Right forelimb (tissue), 1 donor: Measurements from ENCODE around the gene CANT1.
"Not testable (repeated sequence)": the region's sequence is repeated elsewhere in the genome, so short reads cannot be mapped to it uniquely, and the experiment has no call there.

Source experiments
- DNase-seq: peaks from one replicate; pipeline ENCODE4 v3.0.0-alpha.2; 2018

Gene CANT1

DNA sequence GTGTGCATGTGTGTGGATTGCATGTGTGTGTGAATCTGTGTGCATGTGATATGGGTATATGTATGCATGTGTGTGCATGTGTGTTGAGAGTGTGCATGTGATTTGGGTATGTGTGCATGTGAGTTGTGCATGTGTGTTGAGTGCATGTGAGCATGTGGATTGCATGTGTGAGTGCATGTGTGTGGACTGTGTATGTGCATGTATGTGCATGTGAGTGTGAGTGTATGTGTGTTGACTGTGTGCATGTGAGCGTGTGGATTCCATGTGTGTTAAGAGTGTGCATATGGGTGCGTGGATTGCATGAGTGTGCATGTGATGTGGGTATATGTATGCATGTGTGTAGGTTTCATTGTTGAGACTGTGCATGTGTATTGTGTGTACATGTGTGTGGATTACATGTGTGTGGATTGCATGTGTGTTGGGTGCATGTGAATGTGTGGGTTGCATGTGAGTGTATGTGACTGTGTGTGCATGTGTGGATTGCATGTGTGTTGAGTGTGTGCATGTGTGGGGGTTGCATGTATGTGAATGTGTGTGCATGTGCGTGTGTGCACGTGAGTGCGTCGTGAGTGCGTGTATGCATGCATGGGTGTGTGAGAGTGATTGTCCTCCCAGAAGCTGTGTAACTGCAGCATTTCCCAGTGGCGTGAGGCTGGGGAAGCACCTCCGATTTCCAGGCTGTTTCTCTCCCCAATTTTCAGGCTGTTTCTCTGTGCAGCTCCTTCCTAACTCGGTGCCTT lies 33.8 kb upstream of the CANT1 start:
- no peak for DNase-seq

DNA sequence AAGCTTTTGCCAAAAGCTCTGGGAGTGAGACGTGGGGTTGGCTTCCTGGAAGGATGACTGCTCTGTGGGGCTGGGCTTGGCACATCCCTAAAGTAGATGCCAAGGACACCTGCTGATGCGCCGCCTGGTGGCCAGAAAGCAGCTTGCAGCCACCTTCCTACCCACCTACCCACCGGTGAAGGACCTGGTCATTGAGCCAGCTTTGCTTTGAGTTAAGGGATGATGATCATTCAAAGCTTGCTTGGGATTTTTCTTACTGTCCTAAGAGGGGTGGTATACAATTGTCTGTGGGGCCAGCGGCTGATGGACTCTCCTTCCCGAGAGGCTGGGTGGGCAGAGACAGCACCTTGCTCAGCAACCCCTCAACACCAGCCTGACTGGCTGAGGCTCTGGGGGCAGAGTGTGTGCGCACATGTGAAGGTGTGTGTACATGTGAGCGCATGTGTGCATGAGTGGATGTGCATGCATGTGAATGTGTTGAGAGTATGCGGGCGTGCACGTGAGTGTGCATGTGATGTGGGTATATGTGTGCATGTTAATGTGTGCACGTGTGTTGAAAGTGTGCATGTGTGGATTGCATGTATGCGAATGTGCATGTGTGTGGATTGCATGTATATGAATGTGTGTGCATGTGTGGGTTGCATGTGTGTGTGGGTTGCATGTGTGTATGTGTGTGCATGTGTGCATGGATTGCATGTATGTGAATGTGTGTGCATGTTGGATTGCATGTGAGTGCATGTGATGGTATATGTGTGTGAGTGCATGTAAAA lies 33.0 kb upstream of the CANT1 start:
- no peak for DNase-seq

DNA sequence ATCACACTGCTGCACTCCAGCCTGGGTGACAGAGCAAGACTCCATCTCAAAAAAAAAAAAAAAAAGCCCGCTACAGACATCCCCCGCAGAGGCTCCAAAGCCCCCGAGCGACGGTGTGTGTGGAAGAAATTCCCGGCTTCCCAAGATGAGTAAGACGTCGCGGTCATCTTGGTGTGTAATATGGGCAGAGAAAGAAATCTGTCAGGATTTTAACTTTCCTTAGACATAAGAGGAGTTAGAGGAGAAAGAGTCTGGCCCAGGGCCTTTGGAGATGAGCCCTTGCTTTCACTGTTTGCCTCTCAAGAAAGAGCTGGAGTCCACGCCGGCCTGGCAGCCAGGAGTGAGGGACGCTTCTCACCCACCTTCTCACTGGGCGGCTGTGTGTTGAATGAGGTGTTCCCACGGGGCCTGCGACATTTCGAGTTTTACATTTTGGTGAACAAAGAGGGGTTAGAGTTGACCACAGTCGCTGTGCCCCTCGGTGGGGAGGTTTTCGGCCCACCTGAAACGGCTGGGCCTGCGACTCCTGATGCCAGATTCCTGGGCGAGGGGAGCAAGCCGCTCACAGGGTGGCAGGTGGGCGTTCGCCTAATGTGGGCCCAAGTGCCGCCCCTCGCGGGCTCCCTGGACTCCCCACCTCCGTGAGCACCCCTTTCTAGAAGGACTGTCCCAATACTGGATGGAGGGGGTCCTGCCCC lies 32.3 kb upstream of the CANT1 start:
- no peak for DNase-seq

DNA sequence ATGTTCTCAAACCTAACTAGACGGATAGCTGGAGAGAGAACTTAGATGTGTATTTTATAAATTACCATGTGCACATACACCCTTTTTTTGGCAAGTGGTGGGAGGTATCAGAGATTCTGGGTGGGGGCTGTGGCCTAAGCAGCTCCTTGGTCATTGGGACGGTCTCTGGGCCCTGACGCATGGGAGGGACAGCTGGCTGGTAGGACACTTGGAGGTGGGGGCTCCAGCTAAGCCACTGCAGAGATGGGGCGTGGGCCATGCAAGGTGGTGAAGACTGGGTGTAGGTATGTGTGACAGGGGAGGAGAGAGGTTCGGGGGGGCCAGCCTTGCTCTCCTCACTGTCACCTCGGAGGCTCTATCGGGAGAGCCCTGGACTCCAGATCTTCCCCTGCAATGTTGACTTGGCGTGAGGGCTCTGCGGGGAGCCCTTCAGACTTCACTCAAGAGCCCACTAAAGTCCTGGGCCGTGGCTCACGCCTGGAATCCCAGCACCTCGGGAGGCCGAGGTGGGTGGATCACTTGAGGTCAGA lies 31.5 kb upstream of the CANT1 start:
- no peak for DNase-seq

DNA sequence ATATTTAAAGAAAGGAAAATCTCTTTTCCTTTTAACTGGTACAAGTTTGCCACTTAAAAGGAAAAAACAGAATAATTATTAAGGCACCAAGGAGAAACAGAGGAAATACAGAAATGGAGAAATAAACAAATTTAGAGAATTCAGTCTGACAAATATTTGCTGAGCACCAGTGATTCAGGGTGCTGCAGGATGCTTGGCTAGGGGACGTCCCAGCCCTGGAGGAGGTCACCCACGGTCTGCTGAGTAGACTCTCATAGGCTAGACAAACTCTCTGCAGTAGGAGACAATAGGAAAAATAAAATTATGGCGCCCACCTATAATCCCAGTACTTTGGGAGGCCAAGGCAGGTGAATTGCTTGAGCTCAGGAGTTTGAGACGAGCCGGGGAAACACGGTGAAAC lies 30.3 kb upstream of the CANT1 start:
- DNase-seq = no peak

DNA sequence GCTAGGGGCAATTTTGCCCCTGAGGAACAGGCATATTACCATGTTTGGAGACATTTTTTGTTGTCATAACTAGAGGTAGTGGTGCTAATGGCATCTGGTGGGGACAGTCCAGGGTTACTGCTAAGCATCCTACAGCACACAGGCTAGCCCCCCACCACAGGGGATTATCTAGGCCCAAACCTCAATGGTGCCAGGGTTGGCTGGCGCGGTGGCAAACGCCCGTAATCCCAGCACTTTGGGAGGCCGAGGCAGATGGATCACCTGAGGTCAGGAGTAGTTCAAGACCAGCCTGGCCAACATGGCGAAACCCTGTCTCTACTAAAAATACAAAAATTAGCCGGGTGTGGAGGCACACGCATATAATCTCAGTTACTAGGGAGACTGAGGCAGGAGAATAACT lies 29.6 kb upstream of the CANT1 start:
- no peak for DNase-seq

DNA sequence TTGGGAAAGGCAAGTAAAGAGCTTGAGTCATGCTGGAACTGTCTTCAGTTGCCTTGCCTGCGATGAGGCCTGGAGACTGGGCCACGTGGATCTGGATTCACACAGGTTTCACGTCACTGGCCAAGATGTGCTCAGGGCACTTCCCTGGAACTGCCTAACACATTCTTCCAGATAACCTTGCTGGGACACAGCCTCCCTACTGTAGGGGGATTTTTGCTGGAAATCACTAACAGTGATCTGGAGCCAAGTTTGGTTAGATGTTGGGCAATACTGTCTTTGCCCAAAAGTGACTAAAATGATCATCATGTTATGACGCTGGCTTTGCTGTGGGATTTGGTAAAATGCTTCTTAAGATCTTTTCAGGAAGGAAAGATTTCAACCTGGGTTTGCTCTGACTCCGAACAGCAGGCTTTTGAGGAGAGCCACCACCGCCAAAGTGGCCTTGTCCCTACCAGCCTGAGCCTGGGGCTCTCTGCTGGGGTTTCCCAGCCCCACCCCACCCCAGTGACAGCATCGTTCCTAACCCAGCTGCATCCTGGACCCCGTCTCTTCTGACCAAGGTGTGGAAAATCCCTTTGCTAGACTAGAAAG lies 29.1 kb upstream of the CANT1 start:
- no peak for DNase-seq

DNA sequence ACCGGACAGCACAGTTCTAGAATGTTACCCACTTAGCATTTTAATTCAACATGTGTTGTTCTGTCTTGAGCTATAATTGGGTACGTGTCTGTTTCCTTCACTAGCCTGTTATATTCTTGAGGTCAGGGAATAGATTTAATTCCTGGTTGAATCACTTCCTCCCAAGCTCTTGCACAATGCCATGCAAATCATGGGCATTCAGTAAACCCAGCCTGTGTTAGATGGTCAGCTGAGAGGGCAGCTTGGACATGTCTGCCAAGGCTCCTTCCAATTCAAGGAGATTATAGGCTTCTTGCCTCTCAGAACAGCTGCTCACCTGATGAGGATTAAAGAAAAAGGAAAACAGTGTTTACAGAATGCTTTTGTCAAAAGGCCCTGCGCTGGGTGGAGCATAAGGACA lies 27.0 kb upstream of the CANT1 start:
- DNase-seq = peak; percentile 12

DNA sequence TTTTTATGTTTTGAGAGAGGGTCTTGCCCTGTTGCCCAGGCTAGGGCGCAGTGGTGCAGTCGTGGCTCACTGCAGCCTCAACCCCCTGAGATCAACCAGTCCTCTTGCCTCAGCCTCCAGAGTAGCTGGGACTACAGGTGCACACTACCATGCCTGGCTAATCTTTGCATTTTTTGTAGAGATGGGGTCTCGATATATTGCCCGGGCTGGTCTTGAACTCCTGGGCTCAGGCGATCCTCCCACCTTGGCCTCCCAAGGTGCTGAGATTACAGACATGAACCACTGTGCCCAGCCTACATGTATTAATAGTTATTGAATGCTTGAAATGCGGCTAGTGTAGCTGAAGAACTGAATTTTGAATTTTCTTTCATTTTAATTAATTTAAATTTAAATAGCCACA lies 26.6 kb upstream of the CANT1 start:
- no peak for DNase-seq

DNA sequence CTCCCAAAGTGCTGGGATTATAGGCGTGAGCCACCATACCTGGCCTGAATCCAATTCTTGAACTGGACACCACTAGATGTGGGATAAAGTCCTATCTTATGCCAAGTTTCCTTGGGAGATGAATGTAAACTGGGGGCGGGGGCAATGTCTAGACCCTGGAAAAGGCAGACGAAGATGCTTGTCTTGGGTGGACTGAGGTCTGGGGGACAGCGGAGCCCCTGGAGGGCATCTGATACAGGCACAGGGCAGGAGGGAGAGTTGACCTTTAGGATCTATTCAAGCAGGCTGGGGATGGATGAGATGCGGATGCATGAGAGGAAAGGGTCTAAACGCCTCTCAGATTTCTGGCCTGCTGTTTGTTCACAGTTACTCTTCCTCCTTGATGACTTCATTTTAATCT lies 26.1 kb upstream of the CANT1 start:
- DNase-seq = peak; percentile 9

DNA sequence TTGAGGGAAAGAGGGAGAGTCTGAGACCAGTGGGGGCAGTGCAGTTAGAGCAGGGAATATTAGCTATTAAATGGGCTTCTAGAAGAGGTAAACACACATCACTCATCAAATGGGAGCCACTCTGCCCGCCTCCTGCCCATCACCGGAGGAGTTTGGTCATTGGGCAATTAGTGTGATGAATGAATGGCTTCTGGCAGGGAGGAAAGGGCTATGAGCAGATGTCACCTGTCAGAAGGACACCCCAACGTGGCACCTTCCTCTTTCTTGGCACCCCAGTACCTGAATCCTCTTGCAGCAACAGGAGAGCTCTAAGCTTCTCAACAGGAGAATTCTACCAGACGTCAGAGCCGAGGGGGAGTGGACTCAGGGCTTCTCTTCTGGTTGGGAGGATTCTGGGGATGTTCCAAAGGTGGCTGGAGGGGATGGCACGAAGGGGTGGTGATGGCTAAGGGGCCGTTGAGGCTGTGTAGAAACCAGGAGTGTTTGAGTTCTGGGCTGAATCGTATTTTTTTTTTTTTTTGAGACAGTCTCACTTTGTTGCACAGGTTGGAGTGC lies 25.4 kb upstream of the CANT1 start:
- DNase-seq = peak; percentile 30

DNA sequence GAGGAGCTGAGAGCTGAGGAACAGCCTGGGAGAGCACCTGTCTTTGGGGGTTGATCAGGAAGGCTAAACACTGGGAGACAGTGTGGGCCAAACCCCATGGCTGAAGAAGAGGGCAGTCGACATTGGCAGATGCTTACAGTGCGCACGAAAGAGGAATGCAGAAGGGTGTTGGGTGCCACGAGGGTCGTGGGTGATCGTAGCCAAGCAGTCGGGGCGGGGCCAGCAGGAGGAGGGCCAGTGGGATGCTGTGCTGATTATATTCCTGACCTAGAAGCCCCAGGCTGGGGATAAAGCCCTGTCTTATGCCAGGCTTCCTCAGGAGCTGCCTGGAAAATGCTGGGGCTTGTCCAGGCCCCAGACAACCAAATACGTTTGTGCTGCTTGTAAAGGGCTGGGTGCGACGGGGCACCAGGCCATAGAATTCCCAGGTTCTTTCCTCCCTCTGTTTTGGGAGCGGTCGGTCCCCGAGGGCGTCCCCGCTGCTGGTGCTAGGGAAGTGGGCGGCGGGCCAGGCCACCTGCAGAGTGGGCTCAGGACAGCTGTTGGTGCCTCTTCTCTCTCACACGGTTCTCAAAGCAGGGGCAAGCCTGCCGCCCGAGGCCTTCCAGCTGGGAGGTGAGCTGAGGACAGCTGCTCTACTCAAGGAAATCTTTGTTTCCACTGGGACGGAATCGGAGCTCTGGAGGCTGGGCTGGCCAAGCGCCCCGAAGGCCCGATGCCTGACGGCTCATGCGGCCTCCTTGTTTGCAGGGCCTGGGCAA lies 24.4 kb upstream of the CANT1 start:
- peak; percentile 73 for DNase-seq

DNA sequence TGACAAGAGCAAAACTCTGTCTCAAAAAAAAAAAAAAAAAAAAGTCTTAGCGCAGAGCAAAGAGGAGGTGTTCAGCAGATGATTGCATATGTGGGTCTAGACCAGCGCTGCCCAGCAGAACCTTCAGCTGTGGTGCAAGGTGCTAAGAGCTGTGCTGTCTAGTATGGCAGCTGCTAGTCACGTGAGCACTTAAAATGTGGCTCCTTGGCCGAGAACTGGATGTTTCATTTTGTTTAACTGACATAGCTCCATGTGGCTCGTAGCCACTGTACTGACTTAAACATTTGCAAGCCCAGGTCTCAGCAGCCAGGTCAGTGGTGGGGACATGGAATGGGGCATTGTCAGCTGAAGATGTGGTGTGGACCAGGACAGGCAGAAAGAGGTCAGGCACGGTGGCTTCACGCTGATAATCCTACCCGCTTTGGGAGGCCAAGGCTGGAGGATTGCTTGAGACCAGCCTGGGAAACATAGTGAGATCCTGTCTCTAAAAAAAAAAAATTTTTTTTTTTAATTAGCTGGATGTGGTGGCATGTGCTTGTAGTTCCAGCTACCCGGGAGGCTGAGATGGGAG lies 23.6 kb upstream of the CANT1 start:
- DNase-seq = peak; percentile 37

DNA sequence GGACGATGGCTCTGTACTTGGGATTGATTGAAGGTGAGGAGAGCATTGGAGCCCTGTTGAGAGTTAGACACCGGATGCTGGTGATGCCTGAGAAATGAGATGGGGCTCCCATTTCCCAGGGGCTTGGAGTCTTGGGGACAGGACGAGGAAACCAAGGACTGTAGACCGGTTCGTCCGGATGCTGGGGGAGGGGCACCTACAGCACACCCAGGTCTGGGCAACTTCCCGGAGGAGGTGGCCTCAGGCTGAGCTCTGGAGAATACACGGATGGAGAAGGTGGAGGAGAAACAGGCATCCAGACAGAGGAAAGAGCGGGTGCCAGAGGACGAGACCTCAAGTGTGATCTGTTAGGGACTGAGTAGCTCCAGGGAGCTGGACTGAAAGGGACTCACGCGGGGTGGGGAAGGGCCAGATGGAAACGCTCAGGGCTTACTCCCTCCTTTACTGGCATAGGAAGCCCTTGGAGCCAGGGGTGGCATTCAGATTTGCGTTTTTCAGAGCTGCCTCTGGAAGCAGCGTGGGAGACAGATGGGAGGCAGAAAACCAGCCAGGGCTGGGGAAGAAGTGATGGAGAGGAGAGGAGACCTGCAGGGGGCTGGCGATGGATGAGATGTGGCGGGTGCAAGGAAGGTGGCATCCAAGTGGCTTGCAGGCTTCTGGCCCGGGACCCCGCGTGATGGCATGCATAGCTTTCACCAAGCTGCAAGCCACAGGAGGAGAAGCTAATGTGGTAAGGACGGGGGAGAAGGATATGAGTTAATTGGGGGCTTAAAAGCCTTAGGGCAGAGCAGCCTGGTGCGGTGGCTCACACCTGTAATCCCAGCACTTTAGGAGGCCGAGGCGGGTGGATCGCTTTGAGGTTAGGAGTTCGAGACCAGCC lies 22.7 kb upstream of the CANT1 start:
- DNase-seq = peak; percentile 26

DNA sequence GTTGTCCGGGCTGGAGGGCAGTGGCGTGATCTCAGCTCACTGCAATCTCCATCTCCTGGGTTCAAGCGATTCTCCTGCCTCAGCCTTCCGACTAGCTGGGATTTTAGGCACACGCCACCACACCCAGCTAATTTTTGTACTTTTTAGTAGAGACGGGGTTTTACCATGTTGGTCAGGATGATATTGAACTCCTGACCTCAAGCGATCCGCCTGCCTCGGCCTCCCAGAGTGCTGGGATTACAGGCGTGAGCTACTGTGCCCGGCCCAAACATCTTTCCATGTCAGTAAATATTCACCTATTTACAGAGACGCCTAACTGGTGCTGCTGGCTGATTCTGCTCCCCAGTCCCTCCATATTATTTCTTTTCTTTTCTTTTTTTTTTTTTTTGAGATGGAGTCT lies 21.1 kb upstream of the CANT1 start:
- DNase-seq = not testable (repeated sequence)

DNA sequence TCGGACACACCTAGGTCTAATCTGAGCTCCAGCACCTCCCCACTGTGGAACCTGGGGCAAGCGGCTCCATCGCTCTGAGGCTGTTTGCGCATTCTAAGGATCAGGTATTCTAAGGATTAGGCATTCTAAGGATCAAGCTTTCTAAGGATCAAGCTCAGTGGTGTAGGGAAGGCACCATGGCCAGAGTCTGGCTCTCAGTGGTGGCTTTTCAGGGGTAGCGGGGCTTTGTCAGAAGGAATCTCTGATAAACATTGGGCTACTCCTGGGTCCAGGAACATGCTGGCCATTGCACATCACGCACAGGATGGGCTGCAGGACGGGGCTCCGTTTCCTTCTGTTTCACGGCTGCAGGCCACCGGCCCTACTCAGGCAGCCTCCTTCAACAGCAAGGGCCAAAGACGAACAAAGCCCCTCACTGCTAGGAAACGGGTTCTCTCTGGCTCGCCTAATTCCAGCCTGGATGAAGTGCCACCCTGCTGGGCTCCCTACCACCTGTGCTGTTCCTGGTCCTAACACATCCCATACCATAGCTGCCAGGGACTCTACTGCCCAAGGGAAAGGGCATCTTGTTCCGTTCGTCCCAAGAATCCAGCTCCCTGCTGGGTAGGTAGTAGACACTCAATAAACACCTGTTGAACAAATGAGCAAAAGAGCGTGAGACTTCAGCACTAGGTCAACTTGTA lies 19.9 kb upstream of the CANT1 start:
- no peak for DNase-seq

DNA sequence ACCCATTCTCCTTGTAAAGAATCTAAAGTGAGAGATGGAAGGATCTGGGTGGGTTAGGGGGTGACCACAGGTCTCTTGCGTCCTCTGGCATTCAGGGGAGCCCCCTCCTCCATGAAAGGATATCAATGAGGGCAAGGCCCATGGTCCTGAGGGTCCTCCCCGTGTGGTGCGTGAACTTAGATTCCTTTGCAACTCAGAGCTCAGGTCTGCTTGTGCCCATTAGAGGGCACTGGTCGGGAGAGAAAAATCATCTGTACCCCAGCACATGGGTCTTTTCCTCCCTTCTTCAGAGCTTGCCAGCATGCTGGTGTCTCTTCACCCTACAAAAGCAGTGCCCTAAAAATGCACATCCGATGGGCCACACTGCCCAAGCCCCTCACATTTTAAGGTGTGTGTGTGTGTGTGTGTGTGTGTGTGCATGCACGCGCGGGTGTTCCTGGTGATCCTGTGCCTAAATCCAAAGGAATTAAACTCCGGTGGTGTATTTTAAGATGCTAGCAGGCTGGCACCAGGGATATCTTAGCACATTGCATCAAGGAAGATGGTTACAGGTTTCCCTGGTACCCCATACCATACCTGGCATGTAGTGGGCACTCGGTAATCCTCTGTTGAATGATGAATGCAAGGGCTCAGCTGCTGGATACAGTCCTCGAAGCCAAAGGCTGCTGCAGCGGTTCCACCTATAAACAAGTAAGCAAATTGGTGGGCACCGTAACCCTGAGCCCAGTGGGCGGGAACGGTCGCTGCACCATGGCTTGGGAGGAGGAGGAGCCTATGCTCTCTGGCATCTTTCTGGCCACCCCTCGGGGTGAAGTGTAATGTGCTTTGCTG lies 19.1 kb upstream of the CANT1 start:
- DNase-seq = no peak

DNA sequence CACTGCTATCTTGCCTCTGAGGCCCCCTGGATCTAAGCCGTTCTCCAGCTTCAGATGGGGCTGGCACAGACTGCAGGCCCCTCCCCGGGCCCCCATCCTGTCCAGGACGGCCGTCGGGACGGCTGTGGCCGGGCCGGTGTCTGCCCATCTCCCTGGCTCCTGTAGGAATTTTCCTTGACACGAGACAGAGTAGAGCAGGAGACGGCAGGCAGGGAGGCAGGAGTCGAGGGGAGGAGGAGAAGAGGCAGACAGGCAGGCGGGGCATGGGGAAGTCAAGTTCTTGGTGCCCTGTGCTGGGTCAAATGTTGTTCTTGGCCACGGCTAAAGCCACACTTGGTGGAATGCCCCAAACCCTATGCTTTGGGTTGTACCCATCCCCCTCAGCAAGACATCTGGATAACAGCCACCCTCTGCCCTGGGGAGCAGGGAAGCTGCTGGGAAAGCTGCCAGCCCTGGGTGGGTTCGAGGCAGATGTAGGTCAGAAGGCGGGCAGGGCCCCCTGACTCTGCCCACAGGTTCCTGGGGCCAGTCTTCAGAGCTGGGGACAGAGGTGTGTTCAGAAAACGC lies 18.4 kb upstream of the CANT1 start:
- no peak for DNase-seq
